ENCODE results near the gene OCSTAMP.

GRCh38 chr20:46563860-46564221 lies 13.4 kb upstream of the OCSTAMP start:
- TF ChIP-seq, protein P1, sequence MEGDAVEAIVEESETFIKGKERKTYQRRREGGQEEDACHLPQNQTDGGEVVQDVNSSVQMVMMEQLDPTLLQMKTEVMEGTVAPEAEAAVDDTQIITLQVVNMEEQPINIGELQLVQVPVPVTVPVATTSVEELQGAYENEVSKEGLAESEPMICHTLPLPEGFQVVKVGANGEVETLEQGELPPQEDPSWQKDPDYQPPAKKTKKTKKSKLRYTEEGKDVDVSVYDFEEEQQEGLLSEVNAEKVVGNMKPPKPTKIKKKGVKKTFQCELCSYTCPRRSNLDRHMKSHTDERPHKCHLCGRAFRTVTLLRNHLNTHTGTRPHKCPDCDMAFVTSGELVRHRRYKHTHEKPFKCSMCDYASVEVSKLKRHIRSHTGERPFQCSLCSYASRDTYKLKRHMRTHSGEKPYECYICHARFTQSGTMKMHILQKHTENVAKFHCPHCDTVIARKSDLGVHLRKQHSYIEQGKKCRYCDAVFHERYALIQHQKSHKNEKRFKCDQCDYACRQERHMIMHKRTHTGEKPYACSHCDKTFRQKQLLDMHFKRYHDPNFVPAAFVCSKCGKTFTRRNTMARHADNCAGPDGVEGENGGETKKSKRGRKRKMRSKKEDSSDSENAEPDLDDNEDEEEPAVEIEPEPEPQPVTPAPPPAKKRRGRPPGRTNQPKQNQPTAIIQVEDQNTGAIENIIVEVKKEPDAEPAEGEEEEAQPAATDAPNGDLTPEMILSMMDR (IDR thresholded peaks at IDR 0.05), result no peak
- no peak for TF ChIP-seq POLR2A (IDR thresholded peaks at IDR 0.05)

Data from body of pancreas (tissue), 4 donors.